ENCODE data around the gene MVB12A. TPM values are rescaled to one million over a fixed set of nuclear protein-coding genes. Genes with fewer than 3 reads are reported as not detected.

MVB12A gene
- total RNA-seq, 3 donors from 2014 or later (not counting 1 experiment from before 2014, with no cell fraction given) = 28.4 to 30.1 (median 29.4) TPM

DNA sequence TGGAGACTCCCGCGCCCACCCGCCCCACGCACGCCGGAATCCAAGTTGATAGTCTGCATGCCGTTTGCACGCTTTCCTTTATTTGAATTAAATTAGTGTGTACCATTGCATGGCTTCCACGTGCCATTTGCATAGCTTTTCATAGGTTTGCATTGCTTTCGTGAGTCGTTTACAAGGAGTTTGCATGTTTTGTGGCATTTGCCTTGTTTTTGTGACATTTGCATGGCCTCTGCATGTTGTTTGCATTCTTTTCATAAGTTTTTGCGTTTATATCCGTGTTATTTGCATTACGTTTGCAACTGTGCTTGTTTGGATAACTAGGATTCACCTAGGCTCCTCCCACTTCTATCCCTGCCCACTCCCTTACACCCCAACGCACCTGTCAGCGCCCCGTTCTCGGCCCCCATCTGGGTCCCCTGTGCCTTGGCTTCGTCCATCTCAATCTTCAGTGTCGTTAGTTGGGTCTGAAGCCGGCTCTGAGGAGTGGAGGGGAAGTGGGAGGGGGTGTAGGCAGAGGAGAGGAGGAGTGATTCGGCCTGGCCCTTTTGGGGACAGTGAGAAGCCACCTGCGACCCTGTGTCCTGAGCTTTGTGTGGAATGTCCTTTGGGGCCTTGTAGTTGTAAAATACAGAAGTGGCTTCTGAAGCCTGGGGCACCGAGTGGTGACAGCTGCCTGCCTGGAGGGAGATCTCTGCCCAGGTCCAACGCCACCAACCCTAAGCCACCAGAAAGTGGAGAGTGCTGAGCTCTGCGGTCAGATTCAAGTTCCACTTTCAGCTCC lies 28.3 kb upstream of the MVB12A start:
- Histone ChIP-seq H3K4me1 (ENCODE audit: control insufficient read depth, insufficient read depth, low read length) (peaks cover 31% of the 10 kb centered on the region), H3K4me3 (ENCODE audit: low read length) (no peak overlapping the region), H3K36me3 (ENCODE audit: control insufficient read depth, insufficient read depth, low read length) (no peaks in the 10 kb centered on the region), H3K27ac (ENCODE audit: low read length) (no peak overlapping the region), H3K9me3 (ENCODE audit: control insufficient read depth, insufficient read depth, low read length) (no peaks in the 10 kb centered on the region), H3K27me3 (ENCODE audit: control insufficient read depth, insufficient read depth, low read length) (no peaks in the 10 kb centered on the region)
- peaks cover 0 to 3% of the 10 kb centered on the region in 2 donors for H3K27me3 Mint-ChIP-seq (ENCODE audit: low read depth in 2 of 2)
- peak overlapping the region in 1 of 2 donors; percentile 88 for H3K27ac Mint-ChIP-seq
- intact Hi-C loops (cut with micrococcal nuclease) = loop anchor here (2.0 kb wide), 1 partner anchor 99 kb away; no protein-coding TSS in a partner anchor
- DNase-seq (no peak), ATAC-seq (peak in 1 of 3 donors; percentile 33)
- no peaks in the 10 kb centered on the region for H3K9me3 Mint-ChIP-seq
- no peaks in the 10 kb centered on the region for H3K36me3 Mint-ChIP-seq
- WGBS (ENCODE audit: insufficient coverage) = 7% methylated on average over 26 of the region's 26 CpGs
- peaks cover 5 to 24% of the 10 kb centered on the region in 2 donors for H3K4me1 Mint-ChIP-seq
- peak overlapping the region; percentile 89 for H3K4me3 Mint-ChIP-seq
- peak; percentile 24 for TF ChIP-seq CTCF (IDR thresholded peaks at IDR 0.05)

GRCh38 chr19:17393002-17393401 lies 26.8 kb upstream of the MVB12A start:
- Mint-ChIP-seq H3K4me1 (peaks cover 5 to 24% of the 10 kb centered on the region in 2 donors), H3K27ac (no peak overlapping the region), H3K36me3 (no peaks in the 10 kb centered on the region), H3K9me3 (no peaks in the 10 kb centered on the region), H3K4me3 (no peak overlapping the region), H3K27me3 (ENCODE audit: low read depth in 2 of 2) (peaks cover 0 to 3% of the 10 kb centered on the region in 2 donors)
- intact Hi-C loops (cut with micrococcal nuclease) = no loop called here
- no peak for TF ChIP-seq CTCF (IDR thresholded peaks at IDR 0.05)
- H3K27me3 ChIP-seq (ENCODE audit: control insufficient read depth, insufficient read depth, low read length) = no peaks in the 10 kb centered on the region
- 70% methylated on average over 2 of the region's 2 CpGs for WGBS (ENCODE audit: insufficient coverage)
- no peak overlapping the region for H3K4me3 ChIP-seq (ENCODE audit: low read length)
- H3K4me1 ChIP-seq (ENCODE audit: control insufficient read depth, insufficient read depth, low read length) = peaks cover 31% of the 10 kb centered on the region
- no peak overlapping the region for H3K27ac ChIP-seq (ENCODE audit: low read length)
- ATAC-seq (no peak), DNase-seq (no peak)
- H3K36me3 ChIP-seq (ENCODE audit: control insufficient read depth, insufficient read depth, low read length) = no peaks in the 10 kb centered on the region
- no peaks in the 10 kb centered on the region for H3K9me3 ChIP-seq (ENCODE audit: control insufficient read depth, insufficient read depth, low read length)

DNA sequence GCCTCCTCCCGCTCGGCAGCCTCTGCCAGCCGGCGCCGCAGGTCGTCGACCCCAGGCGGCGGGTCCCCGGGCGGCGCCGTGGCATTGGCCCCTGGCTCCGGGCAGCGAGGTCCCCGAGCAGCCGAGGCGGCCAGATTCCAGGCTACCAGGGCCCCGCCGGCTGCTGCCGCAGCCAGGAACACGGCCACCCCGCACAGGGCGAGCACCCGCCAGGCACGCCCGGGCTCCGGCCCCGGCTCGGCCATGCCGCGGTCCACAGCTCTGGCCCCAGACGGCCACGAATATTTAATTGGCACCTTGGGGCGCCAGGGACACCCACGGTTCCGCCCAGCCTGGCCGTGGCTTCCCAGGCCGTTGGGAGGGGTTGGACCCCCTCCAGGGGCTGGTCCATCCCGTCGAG lies 25.9 kb upstream of the MVB12A start, which contains the start of gene CCDC194:
Gene CCDC194 (minus strand): TSS at position 283 of the 400 bp plus-strand sequence. CDS start 38 bp downstream, at position 245.
- H3K9me3 Mint-ChIP-seq = no peaks in the 10 kb centered on the region
- no peak for DNase-seq
- H3K27ac Mint-ChIP-seq = peak within 1 kb of the TSS in 1 of 2 donors; percentile 70
- H3K4me3 Mint-ChIP-seq = no peak within 1 kb of the TSS
- peaks cover 0 to 3% of the 10 kb centered on the region in 2 donors for H3K27me3 Mint-ChIP-seq (ENCODE audit: low read depth in 2 of 2)
- no peak within 1 kb of the TSS for H3K4me3 ChIP-seq (ENCODE audit: low read length)
- peaks cover 5 to 24% of the 10 kb centered on the region in 2 donors for H3K4me1 Mint-ChIP-seq
- intact Hi-C loops (cut with micrococcal nuclease) = no loop called here
- H3K36me3 Mint-ChIP-seq = no peaks in the 10 kb centered on the region
- H3K4me1 ChIP-seq (ENCODE audit: control insufficient read depth, insufficient read depth, low read length) = peaks cover 31% of the 10 kb centered on the region
- no peaks in the 10 kb centered on the region for H3K9me3 ChIP-seq (ENCODE audit: control insufficient read depth, insufficient read depth, low read length)
- ATAC-seq = no peak
- no peak within 1 kb of the TSS for H3K27ac ChIP-seq (ENCODE audit: low read length)
- no peaks in the 10 kb centered on the region for H3K27me3 ChIP-seq (ENCODE audit: control insufficient read depth, insufficient read depth, low read length)
- no peak for TF ChIP-seq CTCF (IDR thresholded peaks at IDR 0.05)
- no peaks in the 10 kb centered on the region for H3K36me3 ChIP-seq (ENCODE audit: control insufficient read depth, insufficient read depth, low read length)
- 86% methylated on average over 41 of the region's 41 CpGs for WGBS (ENCODE audit: insufficient coverage)
